Neural crest cell (in vitro differentiated cells): Measurements from ENCODE around the gene SORCS1. TPM values are rescaled to one million over a fixed set of nuclear protein-coding genes. Genes with fewer than 3 reads are reported as not detected.

Experiments
- DNase-seq: peaks from one replicate; pipeline ENCODE4 v3.0.0; 2021; ENCODE audit warnings: low read depth, mixed read lengths, low spot score
- H3K27ac Mint-ChIP-seq: one replicate; pipeline ENCODE4 v1.8.0; 2021; ENCODE audit warnings: mild to moderate bottlenecking, mixed read lengths; ENCODE audit not compliant: unreplicated experiment
- H3K27me3 Mint-ChIP-seq: 2 replicates; pipeline ENCODE4 v1.8.0; 2021; ENCODE audit warnings: low read depth, mild to moderate bottlenecking, mixed read lengths
- H3K36me3 Mint-ChIP-seq: 2 replicates; pipeline ENCODE4 v1.8.0; 2021; ENCODE audit warnings: low read depth, mild to moderate bottlenecking, mixed read lengths
- H3K4me1 Mint-ChIP-seq: 2 replicates; pipeline ENCODE4 v1.8.0; 2021; ENCODE audit warnings: mixed read lengths
- H3K4me3 Mint-ChIP-seq: one replicate; pipeline ENCODE4 v1.8.0; 2021; ENCODE audit warnings: mild to moderate bottlenecking, mixed read lengths
- H3K9me3 Mint-ChIP-seq: 2 replicates; pipeline ENCODE4 v1.8.0; 2021; ENCODE audit warnings: mixed read lengths
- CTCF ChIP-seq: fragments of 200-600 bp; sonication (generic); conservative IDR thresholded peaks from 2 replicates; pipeline ENCODE4 v1.5.0; 2021; ENCODE audit warnings: antibody characterized with exemption, mild to moderate bottlenecking
- total RNA-seq: library from RNA; stranded (reverse); gene quantifications from 2 replicates; pipeline ENCODE4 v1.2.1, GENCODE V29; 2021

The SORCS1 gene
- total RNA-seq, 1 donor from 2014 or later, result 8.2 TPM

DNA sequence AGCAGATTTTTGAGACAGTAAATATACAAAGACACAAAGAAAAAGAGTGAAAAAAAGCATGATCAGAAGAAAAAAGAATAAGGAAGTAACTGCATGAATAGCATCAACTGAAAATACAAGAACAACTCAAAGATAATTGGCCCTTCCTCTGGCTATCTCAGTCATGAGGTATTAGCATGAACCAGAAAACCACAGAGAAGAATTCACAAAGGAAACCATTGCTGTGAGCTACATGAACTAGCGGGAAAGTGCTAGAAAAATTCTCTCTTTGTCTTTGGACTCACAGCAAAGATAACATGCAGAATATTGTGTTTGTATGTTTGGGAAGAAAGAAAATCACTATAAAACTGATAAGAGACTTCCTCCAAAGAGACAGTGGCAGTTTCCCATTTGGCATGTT lies 82.9 kb downstream of the SORCS1 start:
- Mint-ChIP-seq H3K9me3 (peaks cover 3% of the 10 kb centered on the region), H3K36me3 (no peaks in the 10 kb centered on the region), H3K27me3 (no peaks in the 10 kb centered on the region), H3K4me3 (no peak overlapping the region), H3K4me1 (peaks cover 61% of the 10 kb centered on the region), H3K27ac (peak overlapping the region; percentile 23)
- DNase-seq, result no peak
- TF ChIP-seq CTCF, result no peak

DNA sequence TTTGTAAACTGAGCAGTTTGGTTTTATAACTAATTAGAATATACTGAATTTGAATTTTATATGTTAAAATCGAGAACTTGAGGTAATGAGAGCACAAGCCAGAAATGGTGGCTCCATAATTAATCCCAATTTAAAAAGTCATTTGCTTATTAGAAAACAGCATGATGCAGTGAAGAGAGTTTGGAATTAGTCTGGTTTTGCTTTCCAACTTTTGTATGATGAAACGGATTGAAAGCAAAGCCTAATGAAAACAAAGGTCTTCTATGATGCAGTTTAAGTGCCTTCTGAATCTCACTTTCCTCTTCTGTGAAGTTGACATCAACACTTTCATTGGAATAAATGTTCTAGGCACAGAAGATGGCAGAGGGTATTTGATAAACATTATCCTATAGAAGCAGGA lies 89.4 kb downstream of the SORCS1 start:
- no peaks in the 10 kb centered on the region for H3K27me3 Mint-ChIP-seq
- no peak for DNase-seq
- H3K4me1 Mint-ChIP-seq, result peaks cover 28% of the 10 kb centered on the region
- no peak overlapping the region for H3K27ac Mint-ChIP-seq
- H3K36me3 Mint-ChIP-seq, result no peaks in the 10 kb centered on the region
- no peak for TF ChIP-seq CTCF
- no peak overlapping the region for H3K4me3 Mint-ChIP-seq
- H3K9me3 Mint-ChIP-seq, result peaks cover 4% of the 10 kb centered on the region

GRCh38 chr10:107072786-107073185 lies 91.7 kb downstream of the SORCS1 start:
- Mint-ChIP-seq H3K27ac (no peak overlapping the region), H3K4me1 (peaks cover 25% of the 10 kb centered on the region), H3K36me3 (no peaks in the 10 kb centered on the region), H3K9me3 (peaks cover 4% of the 10 kb centered on the region), H3K27me3 (no peaks in the 10 kb centered on the region), H3K4me3 (peak overlapping the region; percentile 1)
- TF ChIP-seq CTCF, result no peak
- peak; percentile 3 for DNase-seq

DNA sequence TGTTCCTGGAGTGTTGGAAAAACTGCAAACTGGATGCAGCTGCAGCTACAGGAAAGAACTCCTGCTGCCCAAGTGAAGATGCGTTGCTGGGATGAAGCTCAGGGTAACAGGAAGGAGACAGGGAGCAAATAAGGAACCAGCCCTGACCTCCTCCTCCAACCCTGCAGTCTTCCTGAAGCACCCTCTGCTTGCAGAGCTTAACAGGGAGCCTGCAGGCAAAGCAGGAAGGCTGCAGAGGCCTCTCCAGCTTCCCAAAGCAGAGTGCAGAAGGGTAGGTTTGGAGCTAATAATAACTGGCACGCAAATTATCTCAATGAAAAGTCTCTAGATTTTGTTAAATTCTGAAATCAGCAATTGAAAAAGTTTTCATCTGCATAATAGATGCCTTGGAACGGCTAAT lies 92.5 kb downstream of the SORCS1 start:
- H3K4me1 Mint-ChIP-seq, result peaks cover 25% of the 10 kb centered on the region
- no peak for TF ChIP-seq CTCF
- no peak overlapping the region for H3K4me3 Mint-ChIP-seq
- H3K27me3 Mint-ChIP-seq, result no peaks in the 10 kb centered on the region
- peaks cover 4% of the 10 kb centered on the region for H3K9me3 Mint-ChIP-seq
- no peak overlapping the region for H3K27ac Mint-ChIP-seq
- DNase-seq, result no peak
- H3K36me3 Mint-ChIP-seq, result no peaks in the 10 kb centered on the region

DNA sequence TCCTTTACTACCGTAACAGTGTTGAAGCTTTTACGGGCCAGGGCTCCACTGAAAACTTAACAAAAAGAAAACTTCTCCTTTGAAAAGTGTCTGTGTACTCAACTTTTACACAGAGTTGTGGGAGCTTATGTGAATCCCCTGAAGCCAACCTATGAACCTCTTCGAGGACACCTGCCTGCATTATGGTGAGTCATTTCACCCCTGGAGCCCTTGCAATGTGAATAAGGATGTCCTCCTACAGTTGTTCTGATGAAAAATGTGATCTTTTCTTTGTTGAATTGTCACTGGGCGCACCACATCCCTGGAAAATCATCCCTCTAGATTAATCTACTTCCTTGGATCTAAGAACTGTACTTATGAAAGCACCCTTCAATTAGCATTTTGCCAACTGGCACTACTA lies 93.2 kb downstream of the SORCS1 start:
- H3K4me3 Mint-ChIP-seq, result no peak overlapping the region
- no peaks in the 10 kb centered on the region for H3K36me3 Mint-ChIP-seq
- no peak for TF ChIP-seq CTCF
- no peak overlapping the region for H3K27ac Mint-ChIP-seq
- no peak for DNase-seq
- no peaks in the 10 kb centered on the region for H3K27me3 Mint-ChIP-seq
- H3K4me1 Mint-ChIP-seq, result peaks cover 25% of the 10 kb centered on the region
- H3K9me3 Mint-ChIP-seq, result peaks cover 4% of the 10 kb centered on the region

DNA sequence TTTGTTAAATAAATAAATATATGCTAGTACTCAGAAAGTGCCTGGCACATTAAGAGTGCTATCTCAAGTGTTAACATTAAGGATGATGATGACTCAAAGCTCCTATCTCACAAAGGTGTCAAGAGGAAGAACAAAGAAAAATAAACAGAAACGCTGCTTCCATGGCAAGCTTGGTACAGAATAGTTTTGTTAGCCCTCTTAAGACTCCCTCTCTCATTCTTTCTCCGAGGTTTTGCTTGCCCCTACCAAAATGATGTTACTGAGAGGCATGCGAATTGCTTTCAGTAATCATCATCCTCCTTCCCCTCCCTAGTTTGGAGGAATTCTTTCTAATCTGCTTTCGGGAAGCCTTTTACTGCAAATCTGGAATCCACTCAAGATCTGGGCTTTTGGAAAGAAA lies 96.7 kb downstream of the SORCS1 start:
- Mint-ChIP-seq H3K4me1 (peaks cover 19% of the 10 kb centered on the region), H3K4me3 (no peak overlapping the region), H3K27me3 (no peaks in the 10 kb centered on the region), H3K36me3 (no peaks in the 10 kb centered on the region), H3K27ac (peak overlapping the region; percentile 45), H3K9me3 (no peaks in the 10 kb centered on the region)
- TF ChIP-seq CTCF, result no peak
- no peak for DNase-seq
